HepG2 (cell line): ENCODE measurements around the gene ARL4D. TPM values are rescaled to one million over a fixed set of nuclear protein-coding genes. Genes with fewer than 3 reads are reported as not detected.

Experiments used
- AGO2 ChIP-seq: fragments of 200-400 bp; formaldehyde crosslinking; optimal IDR thresholded peaks from 2 replicates; pipeline ENCODE3; 2017; ENCODE audit warnings: mild to moderate bottlenecking, low read depth, low read length, moderate library complexity
- BCL6 ChIP-seq: IDR thresholded peaks from 2 replicates; pipeline ENCODE4 v1.6.1; 2016; ENCODE audit warnings: missing genetic modification reagents, missing compliant biosample characterization
- CEBPG ChIP-seq: IDR thresholded peaks from 2 replicates; pipeline ENCODE4 v1.6.1; 2016
- CHCHD3 ChIP-seq: sonication (generic); formaldehyde crosslinking; IDR thresholded peaks from 2 replicates; pipeline ENCODE4 v1.8.0; 2022; ENCODE audit warnings: mild to moderate bottlenecking, missing genetic modification reagents, moderate library complexity
- ETS1 ChIP-seq: sonication (generic); formaldehyde crosslinking; IDR thresholded peaks from 2 replicates; pipeline ENCODE4 v1.4.0; 2020; ENCODE audit warnings: missing genetic modification reagents
- HOXA7 ChIP-seq: sonication (generic); formaldehyde crosslinking; IDR thresholded peaks from 2 replicates; pipeline ENCODE4 v1.8.1; 2022; ENCODE audit warnings: mild to moderate bottlenecking, missing genetic modification reagents, moderate library complexity
- JARID2 ChIP-seq: sonication (generic); formaldehyde crosslinking; IDR thresholded peaks from 2 replicates; pipeline ENCODE4 v1.8.1; 2023; ENCODE audit warnings: missing genetic modification reagents, inconsistent platforms; ENCODE audit not compliant: insufficient replicate concordance
- KDM5A ChIP-seq: fragments of 200-600 bp; sonication (generic); IDR thresholded peaks from 2 replicates; pipeline ENCODE4 v1.7.0; 2018; ENCODE audit warnings: antibody characterized with exemption, mild to moderate bottlenecking, low read length, borderline replicate concordance
- MAFF ChIP-seq: IDR thresholded peaks from 2 replicates; pipeline ENCODE4 v1.6.1; 2011; ENCODE audit warnings: low read depth, low read length, improper control_type of control experiment
- NPAS2 ChIP-seq: sonication (generic); formaldehyde crosslinking; IDR thresholded peaks from 2 replicates; pipeline ENCODE4 v1.8.0; 2022; ENCODE audit warnings: mild to moderate bottlenecking, missing genetic modification reagents, borderline replicate concordance
- NRL ChIP-seq: sonication (generic); formaldehyde crosslinking; IDR thresholded peaks from 2 replicates; pipeline ENCODE4 v1.5.0; 2020; ENCODE audit warnings: missing genetic modification reagents, mild to moderate bottlenecking, moderate library complexity, borderline replicate concordance
- SALL1 ChIP-seq: sonication (generic); formaldehyde crosslinking; IDR thresholded peaks from 2 replicates; pipeline ENCODE4 v1.8.0; 2022; ENCODE audit warnings: mild to moderate bottlenecking, missing genetic modification reagents
- THAP11 ChIP-seq: IDR thresholded peaks from 2 replicates; pipeline ENCODE4 v1.6.1; 2016; ENCODE audit warnings: missing biosample characterization, missing genetic modification reagents
- THAP9 ChIP-seq: sonication (generic); formaldehyde crosslinking; IDR thresholded peaks from 2 replicates; pipeline ENCODE4; 2020; ENCODE audit warnings: missing genetic modification reagents, mild to moderate bottlenecking, borderline replicate concordance
- ZFP91 ChIP-seq: sonication (generic); formaldehyde crosslinking; IDR thresholded peaks from 2 replicates; pipeline ENCODE4 v1.9.0; 2022; ENCODE audit warnings: missing genetic modification reagents, mild to moderate bottlenecking, borderline replicate concordance
- ZNF138 ChIP-seq: sonication (generic); formaldehyde crosslinking; IDR thresholded peaks from 2 replicates; pipeline ENCODE4 v1.5.0; 2020; ENCODE audit warnings: mild to moderate bottlenecking, low read depth, missing genetic modification reagents
- ZNF234 ChIP-seq: sonication (generic); formaldehyde crosslinking; conservative IDR thresholded peaks from 2 replicates; pipeline ENCODE4 v1.5.1; 2020; ENCODE audit warnings: mild to moderate bottlenecking, missing genetic modification reagents
- ZNF235 ChIP-seq: sonication (generic); formaldehyde crosslinking; IDR thresholded peaks from 2 replicates; pipeline ENCODE4 v1.8.1; 2023; ENCODE audit warnings: mild to moderate bottlenecking, missing genetic modification reagents, borderline replicate concordance
- ZNF335 ChIP-seq: sonication (generic); formaldehyde crosslinking; IDR thresholded peaks from 2 replicates; pipeline ENCODE4 v1.4.0; 2020; ENCODE audit warnings: missing genetic modification reagents
- ZNF530 ChIP-seq: sonication (generic); formaldehyde crosslinking; IDR thresholded peaks from 2 replicates; pipeline ENCODE4 v1.5.0; 2020; ENCODE audit warnings: low read depth, mild to moderate bottlenecking, missing genetic modification reagents
- ZNF556 ChIP-seq: sonication (generic); formaldehyde crosslinking; IDR thresholded peaks from 2 replicates; pipeline ENCODE4 v1.4.0; 2020; ENCODE audit warnings: mild to moderate bottlenecking, missing genetic modification reagents, borderline replicate concordance
- ZNF576 ChIP-seq: sonication (generic); formaldehyde crosslinking; IDR thresholded peaks from 2 replicates; pipeline ENCODE4 v1.4.0; 2020; ENCODE audit warnings: mild to moderate bottlenecking, missing genetic modification reagents
- ZNF75D ChIP-seq: sonication (generic); formaldehyde crosslinking; IDR thresholded peaks from 2 replicates; pipeline ENCODE4 v1.8.1; 2023; ENCODE audit warnings: missing genetic modification reagents, mild to moderate bottlenecking, borderline replicate concordance
- ZNF784 ChIP-seq: sonication (generic); formaldehyde crosslinking; IDR thresholded peaks from 2 replicates; pipeline ENCODE4 v1.5.1; 2020; ENCODE audit warnings: missing genetic modification reagents, mild to moderate bottlenecking, borderline replicate concordance
- ZNF816 ChIP-seq: sonication (generic); formaldehyde crosslinking; IDR thresholded peaks from 2 replicates; pipeline ENCODE4 v1.8.0; 2022; ENCODE audit warnings: missing genetic modification reagents, mild to moderate bottlenecking, borderline replicate concordance
- polyA plus RNA-seq, 8 experiments: library from polyadenylated mRNA; depleted of rRNA in 3 of 8; stranded (reverse) in 7 of 8; unstranded in 1 of 8; fragments of >200 nt; fragmentation: Illumina TruSeq in 4 of 8; extraction: Trizol in 4 of 8; gene quantifications; 2 replicates each; pipeline versions ENCODE4 v1.2.1 to v1.2.3, GENCODE V29; 2011 to 2016; ENCODE audit warnings: low read depth in 4 of 8, missing spikeins in 1 of 8, mixed read lengths in 1 of 8; ENCODE audit not compliant: insufficient read depth in 1 of 8
- total RNA-seq, 5 experiments: library from RNA; depleted of rRNA; stranded (reverse); fragments of >200 nt; fragmentation: Illumina TruSeq; extraction: Trizol; gene quantifications; 2 replicates each; pipeline ENCODE4 v1.2.3, GENCODE V29; 2016; ENCODE audit warnings: low read depth in 1 of 5

Gene ARL4D
- total and polyA plus RNA-seq, 2 of the 13 experiments (the other 11 are each of a cell fraction or from before 2014, with no cell fraction given): 9.0 to 25.9 TPM

- TF ChIP-seq KDM5A: no peak
- TF ChIP-seq ZNF816: no peak
- no peak for TF ChIP-seq ZNF234 (CRISPR knock-in tag)
- no peak for TF ChIP-seq THAP11
- TF ChIP-seq ZNF784 (CRISPR knock-in tag): no peak
- TF ChIP-seq BCL6: no peak
- TF ChIP-seq ZNF576 (CRISPR knock-in tag): no peak
- 0 out of 2 replicates have a peak, but pooled peaks have one; percentile 6 for TF ChIP-seq ZFP91 (CRISPR knock-in tag)
- no peak for TF ChIP-seq ETS1 (CRISPR knock-in tag)
- TF ChIP-seq THAP9 (CRISPR knock-in tag): no peak
- TF ChIP-seq MAFF: no peak
- no peak for TF ChIP-seq CEBPG (CRISPR knock-in tag)
- TF ChIP-seq AGO2: peak; percentile 34
- no peak for TF ChIP-seq ZNF138 (CRISPR knock-in tag)
- TF ChIP-seq HOXA7: no peak
- no peak for TF ChIP-seq SALL1 (CRISPR knock-in tag)
- no peak for TF ChIP-seq NRL (CRISPR knock-in tag)
- TF ChIP-seq CHCHD3 (CRISPR knock-in tag): no peak
- no peak for TF ChIP-seq ZNF75D (CRISPR knock-in tag)
- no peak; the same call in 1 of the 2 replicates for TF ChIP-seq ZNF556 (CRISPR knock-in tag)
- TF ChIP-seq NPAS2: no peak
- TF ChIP-seq JARID2: no peak
- no peak for TF ChIP-seq ZNF530 (CRISPR knock-in tag)
- TF ChIP-seq ZNF235 (CRISPR knock-in tag): no peak
- no peak for TF ChIP-seq ZNF335
Observed at GRCh38 chr17:43402078-43402477, 3.3 kb downstream of the ARL4D start (continued).
